Hematopoietic multipotent progenitor cell treated with erythropoietin and hydrocortisone succinate and interleukin-3 and kit ligand, for 17 days (in vitro differentiated cells): ENCODE measurements around the gene CDC7.
"Not testable (repeated sequence)": the region's sequence is repeated elsewhere in the genome, so short reads cannot be mapped to it uniquely, and the experiment has no call there.

ENCODE experiments used
- DNase-seq: peaks from one replicate; pipeline ENCODE4 v3.0.0-alpha.2; 2015; ENCODE audit warnings: low spot score

The CDC7 gene

GRCh38 chr1:91511386-91511785 is 10.7 kb downstream of the CDC7 start:
- peak; percentile 25 for DNase-seq

- DNase-seq: no peak
Measured at GRCh38 chr1:91513160-91513559, 12.5 kb downstream of the CDC7 start.

GRCh38 chr1:91513706-91514105 is 13.1 kb downstream of the CDC7 start:
- DNase-seq: no peak

GRCh38 chr1:91515994-91516393 is 15.3 kb downstream of the CDC7 start:
- DNase-seq: no peak

GRCh38 chr1:91516605-91517004 is 16.0 kb downstream of the CDC7 start:
- not testable (repeated sequence) for DNase-seq

GRCh38 chr1:91519167-91519566 is 18.5 kb downstream of the CDC7 start:
- DNase-seq: not testable (repeated sequence)

GRCh38 chr1:91520942-91521507 is 20.4 kb downstream of the CDC7 start:
- no peak for DNase-seq

GRCh38 chr1:91523482-91523881 is 22.8 kb downstream of the CDC7 start:
- no peak for DNase-seq

- no peak for DNase-seq
Measured at GRCh38 chr1:91526496-91526895, 25.8 kb downstream of the CDC7 start.

- DNase-seq: no peak
Measured at GRCh38 chr1:91527266-91527765, 26.7 kb downstream of the CDC7 start.

GRCh38 chr1:91527781-91528180 is 27.1 kb downstream of the CDC7 start:
- DNase-seq: no peak

GRCh38 chr1:91529856-91530255 is 29.2 kb downstream of the CDC7 start:
- peak; percentile 24 for DNase-seq

GRCh38 chr1:91533361-91534024 is 32.8 kb downstream of the CDC7 start:
- DNase-seq: no peak

- no peak for DNase-seq
Measured at GRCh38 chr1:91535441-91535840, 34.8 kb downstream of the CDC7 start.

GRCh38 chr1:91537281-91537986 is 36.8 kb downstream of the CDC7 start:
- no peak for DNase-seq

GRCh38 chr1:91537987-91538304 is 37.3 kb downstream of the CDC7 start:
- no peak for DNase-seq

- no peak for DNase-seq
Measured at GRCh38 chr1:91540910-91541309, 40.3 kb downstream of the CDC7 start.

- DNase-seq: no peak
Measured at GRCh38 chr1:91541918-91542533, 41.4 kb downstream of the CDC7 start.

GRCh38 chr1:91545506-91546300 is 45.1 kb downstream of the CDC7 start:
- DNase-seq: no peak

- no peak for DNase-seq
Measured at GRCh38 chr1:91546301-91546581, 45.6 kb downstream of the CDC7 start.

GRCh38 chr1:91546876-91547275 is 46.2 kb downstream of the CDC7 start:
- DNase-seq: no peak

GRCh38 chr1:91548376-91549040 is 47.9 kb downstream of the CDC7 start:
- DNase-seq: no peak
